K562 (cell line): ENCODE measurements around the gene APOBEC3G. TPM values are rescaled to one million over a fixed set of nuclear protein-coding genes. Genes with fewer than 3 reads are reported as not detected.
A peak's percentile ranks its signal among the peaks of the same experiment; 100 is the strongest.

Experiments
- ATAC-seq: fragments of 200-7000 bp; cut with Tn5 transposase; 3 replicates; pipeline ENCODE4 v1.9.1; 2020; ENCODE audit warnings: moderate library complexity
- BruUV-seq: library from RNA; stranded (reverse); fragments of 400-500 nt; replicated peaks from 2 replicates; lab custom pipeline; 2021; lab: Mats Ljungman, UMichigan
- CTCF ChIA-PET: fragments of 300-600 bp; formaldehyde crosslinking; extraction: SDS; loops from one replicate; lab custom pipeline; 2021; ENCODE audit warnings: low intra/inter-chr PET ratio; lab: Yijun Ruan, JAX
- POLR2A ChIA-PET: fragments of 300-600, 350-650 bp; sonication (Branson Sonifier 250); formaldehyde crosslinking; extraction: SDS; loops from one replicate; lab custom pipeline; 2021; ENCODE audit warnings: antibody characterized with exemption, inconsistent platforms; lab: Yijun Ruan, JAX
- DNase-seq, 4 experiments: peaks; one replicate each; pipeline versions ENCODE4 v3.0.0 to v3.0.0-alpha.2; 2011 to 2018; ENCODE audit warnings: low spot score in 3 of 4, mixed read lengths in 3 of 4; ENCODE audit errors: extremely low read depth in 1 of 4
- FAIRE-seq: peaks from 2 replicates; lab custom pipeline; 2011; peaks lifted over from hg19 to GRCh38; lab: Jason Lieb, UNC
- H2AFZ ChIP-seq: 2 replicates; pipeline ENCODE4 v1.6.0; 2011; ENCODE audit warnings: low read depth, low read length, control low read depth, inconsistent platforms
- H3K27ac ChIP-seq: fragments of 200-600 bp; 3 replicates; pipeline ENCODE4 v1.8.0; 2011; ENCODE audit warnings: low read depth, mild to moderate bottlenecking, control low read depth, inconsistent platforms, low read length, moderate library complexity, mixed read lengths; ENCODE audit errors: extremely low read depth
- H3K27me3 ChIP-seq, 2 experiments: fragments of 300-600 bp in 1 of 2; 2 replicates in 1 of 2; 3 replicates in 1 of 2; pipeline versions ENCODE4 v1.6.0 to v1.8.0; 2011; ENCODE audit warnings: inconsistent platforms in 2 of 2, low read length in 2 of 2, mild to moderate bottlenecking in 1 of 2, mixed read lengths in 1 of 2, moderate library complexity in 1 of 2; ENCODE audit not compliant: control insufficient read depth in 2 of 2, insufficient read depth in 2 of 2
- H3K36me3 ChIP-seq: fragments of 300-600 bp; 3 replicates; pipeline ENCODE4 v1.8.0; 2011; ENCODE audit warnings: mild to moderate bottlenecking, low read length, inconsistent platforms; ENCODE audit not compliant: control insufficient read depth, insufficient read depth
- H3K4me1 ChIP-seq, 2 experiments: fragments of 200-600 bp in 1 of 2; replicated peaks in 1 of 2; 2 replicates in 1 of 2; 3 replicates in 1 of 2; pipeline versions ENCODE4 v1.5.1 to v1.8.0; 2011; ENCODE audit warnings: inconsistent platforms in 2 of 2, low read length in 2 of 2, mild to moderate bottlenecking in 1 of 2, mixed read lengths in 1 of 2, moderate library complexity in 1 of 2; ENCODE audit not compliant: control insufficient read depth in 2 of 2, insufficient read depth in 2 of 2
- H3K4me2 ChIP-seq: 2 replicates; pipeline ENCODE4 v1.6.1; 2011; ENCODE audit warnings: low read length, control low read depth, inconsistent platforms, mixed read lengths; ENCODE audit not compliant: insufficient read depth
- H3K4me3 ChIP-seq: fragments of 200-600 bp; sonication (generic), shearing (Covaris generic); 2 replicates; pipeline ENCODE4 v1.5.1; 2016; ENCODE audit warnings: control low read depth, inconsistent platforms
- H3K79me2 ChIP-seq: fragments of 200-600 bp; 3 replicates; pipeline ENCODE4 v1.8.0; 2011; ENCODE audit warnings: low read length, inconsistent platforms; ENCODE audit not compliant: control insufficient read depth, insufficient read depth
- H3K9ac ChIP-seq, 2 experiments: 2 replicates each; pipeline versions ENCODE4 v1.6.0 to v1.6.1; 2011; ENCODE audit warnings: low read depth in 2 of 2, low read length in 2 of 2, control low read depth in 1 of 2, inconsistent platforms in 1 of 2, mild to moderate bottlenecking in 1 of 2, mixed read lengths in 1 of 2; ENCODE audit not compliant: insufficient read depth in 1 of 2
- H3K9me1 ChIP-seq: one replicate; pipeline ENCODE4 v1.6.0; 2011; ENCODE audit warnings: inconsistent platforms, mild to moderate bottlenecking, low read length, moderate library complexity; ENCODE audit not compliant: control insufficient read depth, insufficient read depth
- H3K9me3 ChIP-seq: replicated peaks from 2 replicates; pipeline ENCODE4 v1.5.1; 2011; ENCODE audit warnings: low read depth, low read length, inconsistent platforms; ENCODE audit not compliant: control insufficient read depth, insufficient read depth
- H4K20me1 ChIP-seq: replicated peaks from 2 replicates; pipeline ENCODE4 v1.6.1; 2011; ENCODE audit warnings: low read length, inconsistent platforms, mixed read lengths; ENCODE audit not compliant: control insufficient read depth, insufficient read depth
- CTBP1 ChIP-seq: fragments of 450-650 bp; IDR thresholded peaks from 2 replicates; pipeline ENCODE4 v1.6.1; 2016; ENCODE audit warnings: borderline replicate concordance
- CTCF ChIP-seq, 3 experiments: IDR thresholded peaks in 2 of 3; conservative IDR thresholded peaks in 1 of 3; 2 replicates each; pipeline ENCODE4 v1.5.1; 2011 to 2012; ENCODE audit warnings: low read length in 3 of 3, mild to moderate bottlenecking in 3 of 3, control low read depth in 2 of 3, improper control_type of control experiment in 1 of 3, inconsistent platforms in 1 of 3, low read depth in 1 of 3, mixed read lengths in 1 of 3, moderate library complexity in 1 of 3; ENCODE audit not compliant: insufficient read depth in 2 of 3
- CTCFL ChIP-seq: IDR thresholded peaks from 2 replicates; pipeline ENCODE4 v1.6.1; 2011; ENCODE audit warnings: borderline replicate concordance, low read depth, mild to moderate bottlenecking, moderate library complexity, low read length; ENCODE audit not compliant: insufficient read depth, poor library complexity, severe bottlenecking
- HNRNPL ChIP-seq: fragments of 200-400 bp; formaldehyde crosslinking; IDR thresholded peaks from 2 replicates; pipeline ENCODE4 v1.6.1; 2017; ENCODE audit warnings: low read depth, mild to moderate bottlenecking, low read length
- MTA2 ChIP-seq: fragments of 450-650 bp; IDR thresholded peaks from 2 replicates; pipeline ENCODE4 v1.6.1; 2016; ENCODE audit warnings: low read depth
- POU5F1 ChIP-seq: fragments of 150-350 bp; IDR thresholded peaks from 2 replicates; pipeline ENCODE4 v1.6.1; 2014; ENCODE audit warnings: borderline replicate concordance, low read length, low read depth, mild to moderate bottlenecking; ENCODE audit not compliant: partially characterized antibody
- RAD21 ChIP-seq, 2 experiments: fragments of 250-450 bp in 1 of 2; fragments of 450-650 bp in 1 of 2; sonication (Bioruptor Pico) in 1 of 2; formaldehyde crosslinking in 1 of 2; IDR thresholded peaks in 1 of 2; conservative IDR thresholded peaks in 1 of 2; 2 replicates each; pipeline versions ENCODE4 v1.4.0 to v1.8.0; 2020 to 2022; ENCODE audit warnings: mild to moderate bottlenecking in 2 of 2, moderate library complexity in 1 of 2
- SMARCE1 ChIP-seq: fragments of 450-650 bp; IDR thresholded peaks from 2 replicates; pipeline ENCODE4 v1.7.1; 2016; ENCODE audit warnings: mild to moderate bottlenecking
- STAG1 ChIP-seq: sonication (generic); formaldehyde crosslinking; IDR thresholded peaks from 2 replicates; pipeline ENCODE4 v1.5.0; 2020; ENCODE audit warnings: missing genetic modification reagents, borderline replicate concordance
- TFAP4 ChIP-seq: sonication (generic); formaldehyde crosslinking; IDR thresholded peaks from 2 replicates; pipeline ENCODE4 v1.8.0; 2022; ENCODE audit warnings: missing genetic modification reagents, mild to moderate bottlenecking, moderate library complexity, borderline replicate concordance
- ZBTB7A ChIP-seq: IDR thresholded peaks from 2 replicates; pipeline ENCODE4 v1.6.1; 2011; ENCODE audit warnings: low read depth, mild to moderate bottlenecking, low read length, moderate library complexity, borderline replicate concordance; ENCODE audit not compliant: control insufficient read depth
- ZKSCAN8 ChIP-seq: fragments of 200-800 bp; sonication (Bioruptor generic); IDR thresholded peaks from 2 replicates; pipeline ENCODE4 v1.6.1; 2016; ENCODE audit warnings: missing genetic modification characterization, missing compliant biosample characterization
- ZNF589 ChIP-seq: fragments of 200-800 bp; sonication (Bioruptor generic); IDR thresholded peaks from 2 replicates; pipeline ENCODE4 v1.6.1; 2016; ENCODE audit warnings: low read depth, missing genetic modification characterization, missing compliant biosample characterization
- ZNF668 ChIP-seq: fragments of 250-450 bp; sonication (Bioruptor Pico); IDR thresholded peaks from 2 replicates; pipeline ENCODE4 v1.8.0; 2022; ENCODE audit warnings: mild to moderate bottlenecking, inconsistent platforms
- ZNF75A ChIP-seq: fragments of 450-650 bp; formaldehyde crosslinking; IDR thresholded peaks from 2 replicates; pipeline ENCODE4 v1.4.0; 2020; ENCODE audit warnings: mild to moderate bottlenecking
- WGBS: fragments of 100-300 bp; shearing (Covaris generic); methylation state at CpG from one replicate; pipeline ENCODE4 v1.1.6; 2016; ENCODE audit warnings: low coverage, mixed read lengths; ENCODE audit not compliant: insufficient coverage; ENCODE audit errors: missing lambda C conversion rate; 5-methylcytosine and 5-hydroxymethylcytosine counted together
- in situ Hi-C: fragments of 300-500 bp; cut with MboI; formaldehyde crosslinking; loops from 4 replicates; pipeline ENCODE4 v1.15.0; 2018; ENCODE audit warnings: inconsistent platforms, mixed read lengths
- intact Hi-C: fragments of 100-400 bp; cut with micrococcal nuclease; formaldehyde crosslinking; loops from 2 replicates; pipeline ENCODE4 v1.14.2; 2022
- polyA plus RNA-seq, 8 experiments: library from polyadenylated mRNA; depleted of rRNA in 4 of 8; stranded (reverse) in 5 of 8; unstranded in 3 of 8; fragments of >200 nt; fragmentation: Nextera tagmentation in 2 of 8; fragmentation: Illumina TruSeq in 1 of 8; extraction: Ambion mirVana in 2 of 8; extraction: Trizol in 1 of 8; gene quantifications; 2 replicates each; pipeline versions ENCODE4 v1.2.1 to v1.2.3, GENCODE V29; 2011 to 2014; ENCODE audit warnings: inconsistent platforms in 1 of 8, missing spikeins in 1 of 8
- total RNA-seq, 7 experiments: library from RNA; depleted of rRNA in 6 of 7; stranded (reverse); fragments of >200 nt in 6 of 7; fragmentation: Illumina TruSeq in 2 of 7; extraction: Trizol in 2 of 7; gene quantifications; 2 replicates each; pipeline versions ENCODE4 v1.2.1 to v1.2.3, GENCODE V29; 2011 to 2021; ENCODE audit warnings: low replicate concordance in 1 of 7

Gene APOBEC3G
- total and polyA plus RNA-seq, 9 of the 15 experiments (the other 6 are each of a cell fraction or from before 2014, with no cell fraction given): 5.2 to 20.8 (median 11.4) TPM

- Histone ChIP-seq H3K9me3 (no peaks in the 10 kb centered on the region), H3K27me3 (no peaks in the 10 kb centered on the region), H3K9me1 (no peaks in the 10 kb centered on the region), H2AFZ (no peak overlapping the region), H3K36me3 (no peaks in the 10 kb centered on the region), H4K20me1 (no peaks in the 10 kb centered on the region), H3K4me1 (peaks cover 13 to 28% of the 10 kb centered on the region in 2 experiments), H3K27ac (no peak overlapping the region), H3K4me2 (no peak overlapping the region), H3K4me3 (no peak overlapping the region), H3K9ac (no peak overlapping the region), H3K79me2 (no peaks in the 10 kb centered on the region)
- ChIA-PET POLR2A (interaction anchor here (0.6 to 4.1 kb wide), 9 partner anchors 10 to 387 kb away, joined by 3 to 20 read pairs (median 5); partner anchors contain the start of genes APOBEC3B and RPL3), CTCF (interaction anchor here (0.7 kb wide), 1 partner anchor 181 kb away, joined by 4 read pairs; no protein-coding TSS in a partner anchor)
- WGBS: 13% methylated on average over 14 of the region's 15 CpGs
- ATAC-seq (peak; percentile 95), FAIRE-seq (no peak), DNase-seq (peak; percentile 64 to 71 (median 70))
- no TSS peak for BruUV-seq
- in situ Hi-C loops (no loop called here), intact Hi-C loops (loop anchor here (1.0 kb wide), 1 partner anchor 171 kb away; no protein-coding TSS in a partner anchor)
- TF ChIP-seq POU5F1 (no peak), TFAP4 (CRISPR knock-in tag) (peak; percentile 57; the same call in 1 of the 2 replicates), ZNF589 (CRISPR knock-in tag) (no peak), STAG1 (CRISPR knock-in tag) (peak; percentile 85; the same call in 1 of the 2 replicates), HNRNPL (no peak), CTCFL (peak; percentile 44), RAD21 (CRISPR knock-in tag; conservative IDR thresholded peaks at IDR 0.05 in 1 of 2, IDR thresholded peaks at IDR 0.05 in 1 of 2) (peak; percentile 33 to 67), CTBP1 (0 out of 2 replicates have a peak, but pooled peaks have one; percentile 19), ZNF75A (CRISPR knock-in tag) (no peak), ZNF668 (CRISPR knock-in tag) (no peak), CTCF (IDR thresholded peaks at IDR 0.05 in 2 of 3, conservative IDR thresholded peaks at IDR 0.05 in 1 of 3; ENCODE audit: insufficient read depth in 2 of 3, low read depth in 1 of 3, low read length in 3 of 3) (peak; percentile 70 to 79 (median 78)), ZBTB7A (no peak), MTA2 (no peak), SMARCE1 (no peak), ZKSCAN8 (no peak)
Observed at GRCh38 chr22:39135092-39135896, 58.2 kb downstream of the APOBEC3G start.
